ENCODE results near the gene RNF220. TPM values are rescaled to one million over a fixed set of nuclear protein-coding genes. Genes with fewer than 3 reads are reported as not detected.

The RNF220 gene
- total RNA-seq, 4 donors from 2014 or later, result 53.5 to 112 (median 61.9) TPM

GRCh38 chr1:44467566-44467965 lies 62.5 kb downstream of the RNF220 start:
- no peak for TF ChIP-seq CTCF (IDR thresholded peaks at IDR 0.05; ENCODE audit: low read depth)

- TF ChIP-seq CTCF (IDR thresholded peaks at IDR 0.05; ENCODE audit: low read depth), result no peak
Observed at GRCh38 chr1:44471911-44472453, 66.9 kb downstream of the RNF220 start.

- no peak for TF ChIP-seq CTCF (IDR thresholded peaks at IDR 0.05; ENCODE audit: low read depth)
Observed at GRCh38 chr1:44472620-44473525, 67.8 kb downstream of the RNF220 start.

- no peak for TF ChIP-seq CTCF (IDR thresholded peaks at IDR 0.05; ENCODE audit: low read depth)
Observed at GRCh38 chr1:44476891-44477290, 71.8 kb downstream of the RNF220 start.

- no peak for TF ChIP-seq CTCF (IDR thresholded peaks at IDR 0.05; ENCODE audit: low read depth)
Observed at GRCh38 chr1:44481701-44482100, 76.6 kb downstream of the RNF220 start.

- TF ChIP-seq CTCF (IDR thresholded peaks at IDR 0.05; ENCODE audit: low read depth), result no peak
Observed at GRCh38 chr1:44483089-44483874, 78.2 kb downstream of the RNF220 start.
